Tibial nerve (tissue), 4 donors: ENCODE results near the gene AP3D1.

Experiments
- CTCF ChIP-seq, 5 experiments: fragments of 200-600 bp in 3 of 5; fragments of 450-650 bp in 2 of 5; sonication (generic) in 3 of 5; IDR thresholded peaks; one replicate each; pipeline ENCODE4 v1.5.1; 2016 to 2019; ENCODE audit warnings: antibody characterized with exemption in 5 of 5, mild to moderate bottlenecking in 3 of 5, moderate library complexity in 2 of 5
- EP300 ChIP-seq, 2 donors: sonication (generic); formaldehyde crosslinking; IDR thresholded peaks; one replicate each; pipeline ENCODE4 v1.6.1; 2017; ENCODE audit warnings: antibody characterized with exemption in 2 of 2, mild to moderate bottlenecking in 1 of 2
- POLR2A ChIP-seq, 2 donors: fragments of 450-650 bp; IDR thresholded peaks; one replicate each; pipeline ENCODE4 v1.6.1; 2017; ENCODE audit warnings: antibody characterized with exemption in 2 of 2, mild to moderate bottlenecking in 2 of 2, moderate library complexity in 2 of 2

- no peak for TF ChIP-seq CTCF (IDR thresholded peaks at IDR 0.05)
- TF ChIP-seq POLR2A (IDR thresholded peaks at IDR 0.05): no peak
- TF ChIP-seq EP300 (IDR thresholded peaks at IDR 0.05): no peak
Measured at GRCh38 chr19:2117215-2117960, 34.0 kb downstream of the AP3D1 start.
